SK-N-SH treated with all-trans-retinoic acid at 6 μM for 48 hours (cell line): ENCODE results near the gene TBX10.

Experiments
- ARNTL ChIP-seq: fragments of 450-650 bp; formaldehyde crosslinking; IDR thresholded peaks from 2 replicates; pipeline ENCODE4 v1.5.0; 2020; ENCODE audit warnings: low read depth, mild to moderate bottlenecking, moderate library complexity, borderline replicate concordance
- CSRNP3 ChIP-seq: fragments of 250-450 bp; sonication (Bioruptor Pico); IDR thresholded peaks from 2 replicates; pipeline ENCODE4 v1.5.1; 2021; ENCODE audit warnings: mild to moderate bottlenecking, moderate library complexity
- PPARA ChIP-seq: fragments of 250-450 bp; sonication (Bioruptor Pico); IDR thresholded peaks from 2 replicates; pipeline ENCODE4 v1.5.0; 2020; ENCODE audit warnings: mild to moderate bottlenecking, borderline replicate concordance
- RARB ChIP-seq: fragments of 250-450 bp; sonication (Bioruptor Pico); IDR thresholded peaks from 2 replicates; pipeline ENCODE4 v1.8.0; 2021; ENCODE audit warnings: mild to moderate bottlenecking, moderate library complexity
- SNAI2 ChIP-seq: fragments of 250-450 bp; sonication (Bioruptor Pico); IDR thresholded peaks from 2 replicates; pipeline ENCODE4 v1.5.0; 2020; ENCODE audit warnings: mild to moderate bottlenecking, moderate library complexity
- TOX ChIP-seq: fragments of 250-450 bp; sonication (Bioruptor Pico); IDR thresholded peaks from 2 replicates; pipeline ENCODE4 v1.8.0; 2021; ENCODE audit warnings: mild to moderate bottlenecking, moderate library complexity, borderline replicate concordance
- ZFP3 ChIP-seq: fragments of 250-450 bp; sonication (Bioruptor Pico); IDR thresholded peaks from 2 replicates; pipeline ENCODE4 v1.5.0; 2020; ENCODE audit warnings: mild to moderate bottlenecking, moderate library complexity
- ZFP30 ChIP-seq: fragments of 450-650 bp; formaldehyde crosslinking; IDR thresholded peaks from 2 replicates; pipeline ENCODE4 v1.5.0; 2022; ENCODE audit warnings: mild to moderate bottlenecking, moderate library complexity
- TF ChIP-seq, protein P1 (sequence below): fragments of 250-450 bp; sonication (Bioruptor Pico); IDR thresholded peaks from 2 replicates; pipeline ENCODE4 v1.8.0; 2020; ENCODE audit warnings: mild to moderate bottlenecking, moderate library complexity, borderline replicate concordance

- TF ChIP-seq PPARA (no peak), ZFP30 (CRISPR knock-in tag) (no peak), TOX (CRISPR knock-in tag) (no peak), ARNTL (CRISPR knock-in tag) (no peak), SNAI2 (CRISPR knock-in tag) (no peak), ZFP3 (CRISPR knock-in tag) (no peak), RARB (CRISPR knock-in tag) (no peak), CSRNP3 (no peak)
- TF ChIP-seq, protein P1, sequence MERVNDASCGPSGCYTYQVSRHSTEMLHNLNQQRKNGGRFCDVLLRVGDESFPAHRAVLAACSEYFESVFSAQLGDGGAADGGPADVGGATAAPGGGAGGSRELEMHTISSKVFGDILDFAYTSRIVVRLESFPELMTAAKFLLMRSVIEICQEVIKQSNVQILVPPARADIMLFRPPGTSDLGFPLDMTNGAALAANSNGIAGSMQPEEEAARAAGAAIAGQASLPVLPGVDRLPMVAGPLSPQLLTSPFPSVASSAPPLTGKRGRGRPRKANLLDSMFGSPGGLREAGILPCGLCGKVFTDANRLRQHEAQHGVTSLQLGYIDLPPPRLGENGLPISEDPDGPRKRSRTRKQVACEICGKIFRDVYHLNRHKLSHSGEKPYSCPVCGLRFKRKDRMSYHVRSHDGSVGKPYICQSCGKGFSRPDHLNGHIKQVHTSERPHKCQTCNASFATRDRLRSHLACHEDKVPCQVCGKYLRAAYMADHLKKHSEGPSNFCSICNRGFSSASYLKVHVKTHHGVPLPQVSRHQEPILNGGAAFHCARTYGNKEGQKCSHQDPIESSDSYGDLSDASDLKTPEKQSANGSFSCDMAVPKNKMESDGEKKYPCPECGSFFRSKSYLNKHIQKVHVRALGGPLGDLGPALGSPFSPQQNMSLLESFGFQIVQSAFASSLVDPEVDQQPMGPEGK (CRISPR knock-in tag): no peak
These were observed 46.5 kb downstream of the TBX10 start for GRCh38 chr11:67592880-67593564.
